Activated naive CD4-positive, alpha-beta T cell treated with anti-CD3 and anti-CD28 coated beads, Interleukin-2, amount 50 U/mL, for 72 hours (primary cell): ENCODE results near the gene ATP13A1. TPM values are rescaled to one million over a fixed set of nuclear protein-coding genes. Genes with fewer than 3 reads are reported as not detected.
"Not testable (repeated sequence)": the region's sequence is repeated elsewhere in the genome, so short reads cannot be mapped to it uniquely, and the experiment has no call there.

Experiments used
- ATAC-seq, 2 donors: fragments of 150-1000 bp; cut with Tn5 transposase; 2 replicates each; pipeline ENCODE4 v1.10.0; 2021; ENCODE audit warnings: mild to moderate bottlenecking in 2 of 2, moderate library complexity in 2 of 2
- DNase-seq, 2 donors: peaks; one replicate each; pipeline ENCODE4 v3.0.0; 2021 to 2022; ENCODE audit warnings: low spot score in 2 of 2
- H3K27ac Mint-ChIP-seq, 2 donors: one replicate each; pipeline ENCODE4 v1.8.0; 2022; ENCODE audit warnings: mild to moderate bottlenecking in 2 of 2, mixed read lengths in 2 of 2
- H3K36me3 Mint-ChIP-seq, 2 donors: one replicate each; pipeline ENCODE4 v1.8.0; 2022; ENCODE audit warnings: mixed read lengths in 2 of 2
- H3K9me3 Mint-ChIP-seq, 2 donors: one replicate each; pipeline ENCODE4 v1.8.0; 2022; ENCODE audit warnings: mixed read lengths in 2 of 2
- total RNA-seq, 2 donors: library from RNA; stranded (reverse); gene quantifications; one replicate each; pipeline ENCODE4 v1.2.3, GENCODE V29; 2022

The ATP13A1 gene
- total RNA-seq, 2 donors from 2014 or later, result 35.6 to 83.0 TPM

GRCh38 chr19:19618219-19619051 is 45.0 kb downstream of the ATP13A1 start, which contains the start of gene PBX4:
TSS of gene PBX4 (minus strand) at chr19:19618687. CDS start at chr19:19618629, 58 bp downstream.
- Mint-ChIP-seq H3K36me3 (peaks cover 8 to 9% of the 10 kb centered on the region in 2 donors), H3K9me3 (no peaks in the 10 kb centered on the region), H3K27ac (peak within 1 kb of the TSS; percentile 89 to 97)
- peak; percentile 93 to 96 for ATAC-seq
- peak; percentile 97 to 99 for DNase-seq

- DNase-seq, result no peak
- peak overlapping the region; percentile 53 to 68 for H3K27ac Mint-ChIP-seq
- no peaks in the 10 kb centered on the region for H3K9me3 Mint-ChIP-seq
- H3K36me3 Mint-ChIP-seq, result peaks cover 8 to 15% of the 10 kb centered on the region in 2 donors
- ATAC-seq, result peak; percentile 19 to 63
Observed at GRCh38 chr19:19615086-19615485, 48.4 kb downstream of the ATP13A1 start.

GRCh38 chr19:19613506-19613905 is 50.0 kb downstream of the ATP13A1 start:
- DNase-seq (no peak), ATAC-seq (no peak)
- no peaks in the 10 kb centered on the region for H3K9me3 Mint-ChIP-seq
- peaks cover 8 to 25% of the 10 kb centered on the region in 2 donors for H3K36me3 Mint-ChIP-seq
- no peak overlapping the region for H3K27ac Mint-ChIP-seq

GRCh38 chr19:19610376-19611202 is 52.9 kb downstream of the ATP13A1 start:
- Mint-ChIP-seq H3K27ac (no peak overlapping the region), H3K36me3 (peaks cover 0 to 27% of the 10 kb centered on the region in 2 donors), H3K9me3 (no peaks in the 10 kb centered on the region)
- DNase-seq (no peak), ATAC-seq (no peak)

- H3K27ac Mint-ChIP-seq, result peak overlapping the region; percentile 78 to 95
- peaks cover 1 to 27% of the 10 kb centered on the region in 2 donors for H3K36me3 Mint-ChIP-seq
- not testable (repeated sequence) for DNase-seq, ATAC-seq, H3K9me3 Mint-ChIP-seq
Observed at GRCh38 chr19:19606686-19607085, 56.8 kb downstream of the ATP13A1 start.

GRCh38 chr19:19606021-19606420 is 57.5 kb downstream of the ATP13A1 start:
- H3K27ac Mint-ChIP-seq, result peak overlapping the region; percentile 78 to 95
- DNase-seq (no peak), ATAC-seq (peak; percentile 86 to 88)
- H3K36me3 Mint-ChIP-seq, result peaks cover 8 to 34% of the 10 kb centered on the region in 2 donors
- peaks cover 7% of the 10 kb centered on the region in 2 donors for H3K9me3 Mint-ChIP-seq

GRCh38 chr19:19602713-19603324 is 60.7 kb downstream of the ATP13A1 start:
- peaks cover 10% of the 10 kb centered on the region in 2 donors for H3K9me3 Mint-ChIP-seq
- H3K27ac Mint-ChIP-seq, result peak overlapping the region in 1 of 2 donors; percentile 100
- DNase-seq, result no peak
- peaks cover 11 to 24% of the 10 kb centered on the region in 2 donors for H3K36me3 Mint-ChIP-seq
- no peak for ATAC-seq

- DNase-seq (no peak), ATAC-seq (no peak)
Observed at GRCh38 chr19:19602136-19602712, 61.3 kb downstream of the ATP13A1 start.

GRCh38 chr19:19600793-19601330 is 62.6 kb downstream of the ATP13A1 start:
- ATAC-seq (no peak), DNase-seq (no peak)
- Mint-ChIP-seq H3K27ac (peak overlapping the region; percentile 60 to 100), H3K36me3 (peaks cover 17 to 30% of the 10 kb centered on the region in 2 donors), H3K9me3 (peaks cover 10% of the 10 kb centered on the region in 2 donors)

More at GRCh38 chr19:19602136-19602712, 61.3 kb downstream of the ATP13A1 start:
- Mint-ChIP-seq H3K9me3 (peaks cover 10% of the 10 kb centered on the region in 2 donors), H3K27ac (peak overlapping the region; percentile 60 to 100), H3K36me3 (peaks cover 16 to 29% of the 10 kb centered on the region in 2 donors)

GRCh38 chr19:19598728-19599451 is 64.6 kb downstream of the ATP13A1 start:
- DNase-seq (peak; percentile 56 to 77), ATAC-seq (peak; percentile 59 to 68)
- not testable (repeated sequence) for H3K9me3 Mint-ChIP-seq
- peak overlapping the region; percentile 100 for H3K27ac Mint-ChIP-seq
- peaks cover 17 to 37% of the 10 kb centered on the region in 2 donors for H3K36me3 Mint-ChIP-seq

- H3K36me3 Mint-ChIP-seq, result peaks cover 17 to 36% of the 10 kb centered on the region in 2 donors
- H3K27ac Mint-ChIP-seq, result peak overlapping the region; percentile 100
- H3K9me3 Mint-ChIP-seq, result peaks cover 10% of the 10 kb centered on the region in 2 donors
- ATAC-seq, result peak; percentile 78 to 81
- peak; percentile 58 to 76 for DNase-seq
Observed at GRCh38 chr19:19597809-19598306, 65.6 kb downstream of the ATP13A1 start.

Other genes starting within 250 kb of the ATP13A1 start
- gene TSSK6, start 148.1 kb downstream of the ATP13A1 start, total RNA-seq, result 1 to 10 TPM; 3.8 to 5.5 TPM
- gene NDUFA13, start 147.5 kb downstream of the ATP13A1 start, total RNA-seq, result 100 to 1,000 TPM; 358 to 407 TPM
- 10 to 100 TPM in 1 of 2 donors, 1 to 10 TPM in 1; 5.7 to 11.3 TPM for gene YJEFN3, start 134.8 kb downstream of the ATP13A1 start, total RNA-seq
- gene CILP2, start 125.4 kb downstream of the ATP13A1 start, total RNA-seq, result under 1 TPM; 0.25 to 0.31 TPM
- 10 to 100 TPM; 27.6 to 37.3 TPM for gene PBX4, start 45.0 kb downstream of the ATP13A1 start, total RNA-seq
- 100 to 1,000 TPM in 1 of 2 donors, 10 to 100 TPM in 1; 35.4 to 122 TPM for gene LPAR2, start 35.5 kb downstream of the ATP13A1 start, total RNA-seq
- gene GMIP, start 20.0 kb downstream of the ATP13A1 start, total RNA-seq, result 100 to 1,000 TPM in 1 of 2 donors, 10 to 100 TPM in 1; 69.7 to 106 TPM
- 10 to 100 TPM; 66.9 to 79.6 TPM for gene ZNF101, start 5.2 kb upstream of the ATP13A1 start, total RNA-seq
- gene ZNF14, start 69.4 kb upstream of the ATP13A1 start, total RNA-seq, result 10 to 100 TPM in 1 of 2 donors, 1 to 10 TPM in 1; 7.3 to 11.6 TPM
- gene ZNF506, start 158.1 kb upstream of the ATP13A1 start, total RNA-seq, result 10 to 100 TPM; 31.7 to 36.2 TPM
- 10 to 100 TPM; 19.9 to 20.7 TPM for gene ZNF253, start 202.2 kb upstream of the ATP13A1 start, total RNA-seq
- gene ZNF93, start 237.3 kb upstream of the ATP13A1 start, total RNA-seq, result 10 to 100 TPM; 24.4 to 28.5 TPM